HG03442 (cell line): ENCODE measurements around the gene GABRD.
A peak's percentile ranks its signal among the peaks of the same experiment; 100 is the strongest.

Experiments used
- ATAC-seq: cut with Tn5 transposase; IDR thresholded peaks from one replicate; pipeline ENCODE4 v1.9.1; 2021; ENCODE audit warnings: mild to moderate bottlenecking, moderate library complexity; ENCODE audit not compliant: unreplicated experiment

The GABRD gene

DNA sequence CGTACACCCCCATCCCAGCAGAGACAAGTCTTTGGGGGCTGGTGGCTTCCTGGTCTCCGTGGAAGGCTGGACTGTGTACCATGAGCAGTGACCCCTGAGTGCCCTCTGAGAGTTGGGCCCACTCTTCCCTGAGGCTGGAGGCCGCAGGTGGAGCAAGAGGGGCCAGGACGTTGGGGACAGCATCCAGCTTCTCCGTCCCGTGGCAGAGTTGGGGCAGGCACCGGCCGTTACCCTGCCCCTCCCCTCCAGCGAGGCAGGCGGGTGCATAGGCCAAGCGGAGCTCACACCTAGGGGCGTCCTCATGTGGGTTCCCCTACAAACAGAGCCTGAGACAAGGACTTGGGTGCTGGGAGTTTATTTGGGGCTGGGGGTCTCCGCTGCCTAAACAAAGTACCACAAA is 14.0 kb downstream of the GABRD start:
- ATAC-seq: no peak

DNA sequence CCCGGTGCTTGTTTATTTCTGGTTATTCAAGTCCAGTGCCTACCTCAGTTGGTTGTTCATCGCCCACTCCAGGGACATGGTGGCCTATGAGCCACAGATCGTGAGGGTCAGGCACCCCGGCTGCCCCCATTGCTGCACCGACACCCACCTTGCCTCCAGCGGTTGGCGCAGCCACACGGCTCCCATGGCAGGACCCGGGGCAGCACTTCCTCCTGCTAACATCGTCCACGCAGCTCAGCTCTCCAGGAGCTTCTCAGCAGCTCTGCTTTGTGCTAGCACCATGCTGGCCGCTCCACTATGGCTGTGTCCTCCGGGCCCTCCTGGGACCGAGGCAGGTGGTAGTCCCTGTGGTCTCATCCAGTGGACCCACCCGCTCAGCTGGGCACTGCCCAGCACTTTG is 17.1 kb downstream of the GABRD start:
- ATAC-seq: no peak

DNA sequence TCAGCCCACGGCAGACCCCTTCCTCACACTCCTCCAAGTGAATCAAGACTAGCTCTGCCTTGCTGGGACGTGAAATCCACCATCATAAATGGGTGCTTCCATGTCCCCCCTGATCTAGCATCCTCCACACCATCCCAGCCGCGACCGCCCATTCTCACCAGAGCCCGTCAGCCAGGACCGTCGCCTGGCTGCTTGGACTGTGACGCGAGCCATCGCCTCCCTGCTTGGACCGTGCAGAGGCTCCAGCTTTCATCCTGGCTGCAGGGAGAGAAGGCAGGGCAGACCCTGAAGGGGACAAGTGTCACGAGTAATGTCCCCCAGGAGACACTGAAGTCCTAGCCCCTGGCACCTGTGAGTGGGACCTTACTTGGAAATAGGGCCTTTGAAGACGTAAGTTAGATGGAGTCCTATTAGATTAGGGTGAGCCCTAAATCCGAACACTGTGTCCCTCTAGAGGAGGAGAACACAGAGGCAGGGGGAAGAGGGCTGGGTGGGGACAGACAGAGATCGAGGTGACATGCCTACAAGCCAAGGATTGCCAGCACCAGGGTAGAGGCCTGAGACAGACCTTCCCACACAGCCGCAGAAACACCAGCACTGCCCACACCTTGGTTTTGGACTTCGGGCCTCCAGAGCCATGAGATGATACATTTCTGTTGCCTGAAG is 18.3 kb downstream of the GABRD start:
- no peak for ATAC-seq

DNA sequence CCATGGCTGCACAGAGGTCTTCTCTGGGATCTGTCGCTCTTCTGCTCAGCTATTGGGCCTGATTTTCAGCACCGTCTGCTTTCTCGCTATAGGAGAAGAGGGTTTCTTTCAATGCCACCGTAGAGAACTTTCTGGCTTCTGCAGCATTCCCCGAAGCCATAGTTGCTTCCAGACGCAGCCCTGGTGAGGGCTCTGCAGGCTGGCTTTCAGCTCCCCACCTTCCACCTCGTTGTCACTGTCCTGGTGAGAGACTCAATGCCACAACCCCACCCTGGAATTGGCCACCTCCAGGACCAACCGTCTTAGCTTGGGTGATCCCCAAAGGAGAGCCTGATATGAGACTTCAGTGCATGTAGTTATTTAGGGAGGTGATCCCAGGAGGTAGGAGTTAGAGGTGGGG is 19.1 kb downstream of the GABRD start:
- no peak for ATAC-seq

DNA sequence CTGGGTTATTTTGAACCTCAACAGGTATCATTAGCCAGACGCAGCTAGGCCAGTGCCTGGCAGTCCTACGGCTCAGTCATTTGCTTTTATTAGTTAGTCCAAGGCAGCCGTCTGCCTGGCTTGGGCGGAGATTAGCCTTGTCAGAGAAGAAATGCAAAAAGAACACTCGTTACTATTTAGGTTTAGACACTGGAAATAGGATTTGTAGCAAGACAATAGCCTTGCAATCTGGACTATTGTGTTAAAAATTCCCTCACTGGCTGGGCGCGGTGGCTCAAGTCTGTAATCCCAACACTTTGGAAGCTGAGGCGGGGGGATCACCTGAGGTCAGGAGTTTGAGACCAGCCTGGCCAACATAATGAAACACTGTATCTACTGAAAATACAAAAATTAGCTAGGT is 20.1 kb downstream of the GABRD start:
- ATAC-seq: no peak

DNA sequence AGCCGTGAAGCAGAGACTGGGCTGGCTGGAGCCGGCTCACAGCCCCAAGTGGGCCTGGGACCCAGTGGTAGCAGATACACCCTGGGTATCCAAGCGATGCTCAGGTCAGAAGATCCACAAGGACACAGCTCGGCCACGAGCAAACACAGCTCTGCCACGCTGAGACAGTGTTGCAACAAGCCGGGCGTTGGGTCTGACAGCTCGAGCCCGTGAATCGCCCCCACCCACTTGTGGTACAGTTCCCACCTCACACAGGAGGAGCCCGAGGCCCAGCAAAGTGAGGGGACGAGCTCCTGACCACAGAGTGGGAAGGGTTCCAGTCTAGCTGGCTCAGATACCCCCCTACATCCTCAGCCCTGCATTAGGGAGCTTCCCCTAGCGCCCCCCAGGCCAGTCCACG is 22.2 kb downstream of the GABRD start:
- no peak for ATAC-seq

DNA sequence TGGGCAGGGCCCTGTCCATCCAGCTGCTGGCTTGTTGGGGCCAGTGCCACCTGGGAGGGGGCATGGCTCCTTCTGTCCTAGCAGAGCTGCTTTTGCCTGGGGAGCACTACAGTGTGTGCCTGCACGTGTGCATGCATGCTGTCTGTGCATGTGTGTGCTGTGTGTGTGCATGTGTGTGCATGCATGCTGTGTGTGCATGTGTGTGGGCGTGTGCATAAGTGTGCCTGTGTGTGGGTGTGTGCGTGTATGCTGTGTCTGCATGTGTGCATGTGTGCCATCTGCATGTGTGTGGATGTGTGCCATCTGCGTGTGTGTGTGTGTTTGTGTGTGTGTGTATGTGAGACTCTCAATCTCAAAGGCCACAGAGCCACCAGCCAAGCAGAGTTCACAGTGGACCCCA is 22.7 kb downstream of the GABRD start:
- no peak for ATAC-seq

DNA sequence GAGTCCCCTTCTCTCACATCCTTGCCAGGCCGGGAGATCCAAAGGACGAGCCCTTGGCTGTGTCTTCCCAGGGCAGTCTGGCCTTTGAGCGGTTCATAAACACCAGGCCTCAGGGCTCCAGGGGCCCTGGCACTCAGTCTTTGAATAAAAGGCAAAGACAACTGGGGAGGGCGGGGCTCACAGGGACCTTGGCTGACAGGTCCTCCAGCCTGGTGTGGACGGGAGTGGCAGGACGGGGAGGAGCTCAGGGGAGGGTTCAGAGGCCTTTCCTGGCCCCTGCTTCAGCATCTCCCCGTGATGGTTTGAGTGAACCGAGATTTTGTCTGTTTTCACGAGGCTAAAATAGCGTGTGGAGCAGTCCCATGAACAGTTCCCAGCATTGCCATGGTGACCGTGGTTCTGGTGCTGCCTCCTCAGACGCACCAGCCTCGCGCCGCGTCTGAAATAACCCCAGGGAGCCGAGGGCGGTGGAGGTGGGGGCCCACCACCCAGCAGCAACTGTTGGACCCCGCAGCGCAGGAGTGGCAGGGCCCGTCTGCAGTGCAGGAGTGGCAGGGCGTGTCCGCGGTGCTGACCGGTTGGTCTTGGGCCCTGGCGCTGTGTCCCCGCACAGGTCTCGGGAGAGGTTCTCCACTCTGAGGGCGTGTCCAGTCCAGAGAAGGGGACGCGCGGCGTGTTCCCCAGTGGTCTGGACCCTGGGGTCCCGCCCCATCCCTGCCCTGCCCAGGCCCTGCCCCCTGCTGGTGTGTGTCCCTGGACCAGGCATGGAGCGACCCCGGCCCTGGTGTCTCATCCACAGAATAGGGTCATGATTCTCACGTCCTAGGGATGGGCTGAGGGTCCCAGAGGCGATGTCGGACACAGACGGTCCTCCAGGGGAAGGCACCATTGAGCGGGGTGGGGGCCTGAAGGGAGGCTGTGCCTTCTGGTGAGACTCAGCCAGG is 24.0 kb downstream of the GABRD start:
- no peak for ATAC-seq

DNA sequence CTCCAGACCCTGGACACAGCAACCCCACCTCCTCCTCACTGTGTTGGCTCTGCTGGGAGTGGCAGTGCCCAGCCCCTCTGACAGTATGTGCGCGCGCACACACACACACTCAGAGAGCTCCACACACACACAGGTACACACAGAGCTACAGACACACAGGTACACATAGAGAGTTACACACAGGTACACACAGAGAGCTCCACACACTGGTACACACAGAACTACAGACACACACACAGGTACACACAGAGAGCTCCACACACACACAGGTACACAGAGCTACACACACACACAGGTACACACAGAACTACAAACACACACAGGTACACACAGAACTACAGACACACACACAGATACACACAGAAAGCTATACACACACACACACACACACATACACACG is 24.7 kb downstream of the GABRD start:
- no peak for ATAC-seq

DNA sequence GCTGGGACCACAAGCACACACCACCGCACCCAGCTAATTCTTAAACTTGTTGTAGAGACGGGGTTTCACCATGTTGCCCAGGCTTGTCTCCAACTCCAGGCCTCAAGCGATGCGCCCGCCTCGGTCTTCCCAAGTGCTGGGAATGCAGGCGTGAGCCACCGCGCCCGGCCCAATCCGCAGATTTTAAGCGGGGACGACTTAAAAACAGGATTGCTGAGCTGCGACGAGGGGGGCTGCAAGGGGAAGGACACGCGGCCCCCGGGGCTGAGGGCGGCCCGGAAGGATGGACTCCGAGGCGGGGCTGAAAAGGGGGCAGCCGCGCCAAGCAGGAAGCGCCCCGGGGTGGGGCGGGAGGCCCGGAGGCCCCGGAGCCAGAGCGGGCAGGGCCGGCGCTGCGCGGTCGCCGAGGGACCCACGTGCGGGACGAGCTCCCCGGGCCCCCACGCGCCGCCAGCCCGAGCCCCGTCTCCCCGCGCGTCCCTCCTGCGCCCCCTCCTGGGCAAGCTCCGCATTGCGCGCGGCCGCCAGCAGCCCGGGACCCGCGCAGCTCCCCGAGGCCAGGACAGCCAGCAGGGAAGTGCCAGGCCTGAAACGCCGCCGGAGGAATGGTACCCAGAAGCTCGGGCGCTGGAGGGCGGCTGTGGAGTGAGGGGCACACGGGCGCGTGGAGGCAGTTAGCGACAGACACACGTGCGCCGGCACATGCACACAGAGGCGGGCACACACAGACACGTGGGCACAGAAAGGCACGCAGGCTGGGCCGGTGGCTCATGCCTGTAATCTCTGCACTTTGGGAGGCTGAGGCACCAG is 25.6 kb downstream of the GABRD start:
- no peak for ATAC-seq

DNA sequence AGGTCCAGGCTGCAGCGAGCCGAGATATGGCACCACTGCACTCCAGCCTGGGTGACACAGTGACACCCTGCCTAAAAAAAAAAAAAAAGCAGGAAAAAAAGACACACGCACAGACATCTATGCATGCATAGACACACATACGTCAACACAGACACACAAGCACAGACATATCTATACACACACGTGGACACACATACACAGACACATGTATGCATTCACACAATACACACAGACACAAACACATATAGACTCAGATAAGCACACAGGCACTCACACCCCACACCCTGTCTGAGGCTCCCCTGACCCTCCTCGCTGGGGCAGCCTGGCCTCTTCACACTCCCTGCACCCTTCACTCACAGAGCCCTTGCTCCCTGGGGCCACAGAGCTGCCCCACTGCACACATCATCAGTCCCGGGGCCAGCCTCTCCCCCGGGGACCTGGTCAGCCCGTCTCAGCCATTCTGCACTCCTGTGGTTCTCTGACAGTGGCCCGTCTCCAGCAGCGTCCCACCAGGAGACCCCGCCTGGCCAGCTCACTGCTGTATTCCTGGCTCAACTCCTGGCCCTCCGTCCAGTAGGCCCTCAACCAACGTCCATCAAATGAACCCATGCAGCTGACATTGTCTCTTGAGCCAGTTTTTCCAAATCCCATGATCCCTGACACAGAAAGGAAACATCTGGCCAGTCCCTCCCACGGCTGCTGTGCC is 26.5 kb downstream of the GABRD start:
- no peak for ATAC-seq

DNA sequence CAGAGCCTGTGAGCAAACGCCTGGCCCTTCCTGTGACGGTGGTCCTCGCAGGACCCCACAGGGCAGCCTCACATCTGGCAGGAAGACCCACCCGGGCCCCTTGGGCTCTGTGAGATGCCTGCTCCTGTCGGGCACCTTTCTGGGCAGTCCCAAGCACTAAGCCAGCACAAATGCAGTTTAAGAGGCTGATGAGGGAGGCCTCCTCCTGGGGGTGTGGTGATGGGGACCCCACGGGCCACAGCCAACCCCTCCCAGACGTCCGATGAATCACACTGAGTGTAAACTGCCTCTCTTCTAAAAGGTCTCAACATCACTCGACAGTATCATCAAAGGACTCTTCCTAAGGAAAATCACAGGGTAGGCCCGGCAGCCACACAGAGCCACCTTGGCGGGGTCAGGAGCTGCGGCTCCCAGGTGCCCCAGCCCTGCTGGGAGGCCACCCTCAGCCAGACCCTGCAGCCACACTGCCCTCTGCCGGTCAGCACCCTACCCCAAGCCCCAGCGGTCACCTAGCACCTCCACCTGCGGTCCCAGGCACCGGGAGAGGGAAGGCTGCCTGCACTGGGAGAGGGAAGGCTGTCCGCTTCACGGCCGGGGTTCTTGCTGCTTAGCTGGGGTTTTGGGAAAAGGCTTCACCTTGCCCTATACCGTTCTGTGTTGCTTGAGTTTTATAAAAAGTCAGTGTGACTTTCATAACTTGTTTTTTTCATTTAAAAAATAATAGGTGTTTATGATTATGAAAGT is 27.2 kb downstream of the GABRD start:
- no peak for ATAC-seq

DNA sequence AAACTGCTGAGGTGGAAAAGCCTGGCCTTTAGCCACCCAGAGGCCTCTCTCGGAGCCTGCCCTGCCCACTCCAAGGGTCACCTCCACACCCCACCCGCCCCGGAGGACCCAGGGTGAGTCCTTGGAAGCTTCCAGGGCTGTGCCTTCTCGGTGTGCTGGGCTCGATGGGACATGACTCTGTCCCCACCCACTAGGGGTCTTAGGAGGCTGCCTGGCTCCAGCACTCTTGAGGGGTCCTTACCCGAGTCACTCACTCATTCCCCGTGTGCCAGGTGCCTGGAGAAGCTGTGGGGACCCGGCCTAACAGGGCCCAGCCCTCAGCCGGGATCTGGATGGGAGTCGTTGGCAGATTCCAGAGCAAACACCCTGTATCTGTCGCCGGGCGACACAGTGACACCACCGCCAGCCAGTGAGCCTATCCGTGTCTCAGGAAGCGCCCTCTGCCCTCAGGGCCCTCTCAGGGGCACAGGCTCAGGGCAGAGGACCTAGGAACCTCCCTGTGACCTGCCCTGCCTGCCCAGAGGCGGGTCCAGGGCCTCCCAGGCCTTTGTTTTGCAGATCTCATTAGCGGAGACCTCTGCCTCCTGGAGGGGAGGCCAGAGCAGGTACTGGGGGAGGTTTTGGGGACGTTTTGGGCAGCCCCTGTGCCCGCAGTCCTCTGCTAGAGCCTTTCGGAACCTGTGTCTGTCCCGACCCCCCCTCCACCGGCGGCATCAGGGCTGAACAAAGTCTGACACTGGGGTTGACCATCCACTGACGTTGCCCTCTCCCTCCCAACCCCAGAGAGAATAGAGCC is 28.0 kb downstream of the GABRD start:
- ATAC-seq: no peak

DNA sequence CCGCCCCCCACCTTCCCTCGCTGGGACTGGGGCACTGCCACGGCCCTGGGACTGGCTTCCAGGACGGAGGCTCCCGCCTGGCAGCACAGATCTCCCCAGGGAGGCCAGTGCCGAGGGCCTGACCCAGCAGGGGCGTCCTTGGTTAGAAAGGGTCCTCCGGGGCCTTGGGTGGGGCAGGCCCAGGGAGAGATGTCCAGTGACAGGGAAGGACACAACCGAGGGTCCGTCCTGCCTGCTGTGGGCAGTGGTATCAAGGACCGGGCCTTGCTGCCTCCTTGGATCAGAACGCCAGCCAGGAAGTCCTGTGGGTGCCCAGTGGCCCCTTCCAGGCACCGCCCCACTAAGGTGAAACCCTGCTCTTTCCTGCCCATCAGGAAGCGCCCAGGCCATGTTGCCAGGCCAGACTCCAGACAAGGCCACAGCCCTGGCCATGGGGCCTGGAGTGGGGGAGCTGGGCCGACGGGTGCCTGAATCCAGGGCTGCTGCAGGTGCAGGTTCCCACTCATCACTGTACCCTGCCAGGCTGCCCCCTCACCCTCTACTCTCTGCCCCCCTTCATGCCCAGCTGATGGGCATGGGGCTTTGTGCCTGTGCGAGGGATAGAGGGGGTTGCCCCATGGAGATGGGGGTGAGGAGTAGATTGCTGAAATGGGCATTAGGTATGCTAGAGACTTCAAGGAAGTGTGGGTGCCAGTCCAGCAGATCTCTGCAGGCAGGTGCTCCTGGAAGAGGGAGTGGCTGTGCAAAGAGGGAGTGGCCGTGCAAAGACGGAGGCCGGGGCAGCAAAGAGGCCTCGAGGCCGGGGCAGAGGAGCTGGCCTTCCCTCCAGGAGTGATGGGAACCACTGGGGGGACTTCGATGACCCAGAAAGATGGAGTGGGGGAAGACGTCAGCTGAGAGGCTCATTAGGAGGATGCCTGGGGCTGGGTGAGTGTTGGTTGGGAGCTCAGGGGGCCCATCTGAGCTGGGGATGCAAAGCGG is 28.9 kb downstream of the GABRD start:
- ATAC-seq: no peak

DNA sequence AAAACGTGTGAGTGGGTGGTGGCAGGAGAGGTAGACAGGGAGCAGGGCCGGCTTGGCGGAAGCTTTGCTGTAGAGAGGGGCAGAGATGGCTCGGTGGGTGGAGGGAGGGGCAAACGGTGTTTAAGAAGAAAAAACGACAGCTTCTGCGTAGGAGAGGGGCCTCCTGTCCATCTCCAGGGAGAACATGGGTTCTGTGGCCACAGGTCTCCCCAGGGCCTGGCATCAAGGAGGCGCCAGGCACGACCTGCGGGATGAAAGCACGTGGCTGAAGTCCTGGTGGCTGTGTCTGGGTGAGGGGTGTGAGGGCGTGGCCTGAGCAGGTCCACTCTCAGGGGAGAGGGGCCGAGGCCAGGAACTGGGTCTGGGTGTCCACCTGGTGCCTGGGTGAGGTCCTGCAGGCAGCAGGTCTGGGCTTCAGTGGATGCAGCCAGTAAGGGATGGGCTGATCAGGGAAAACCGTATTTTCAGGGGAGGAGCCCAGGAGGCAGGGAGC is 30.1 kb downstream of the GABRD start:
- ATAC-seq: no peak

DNA sequence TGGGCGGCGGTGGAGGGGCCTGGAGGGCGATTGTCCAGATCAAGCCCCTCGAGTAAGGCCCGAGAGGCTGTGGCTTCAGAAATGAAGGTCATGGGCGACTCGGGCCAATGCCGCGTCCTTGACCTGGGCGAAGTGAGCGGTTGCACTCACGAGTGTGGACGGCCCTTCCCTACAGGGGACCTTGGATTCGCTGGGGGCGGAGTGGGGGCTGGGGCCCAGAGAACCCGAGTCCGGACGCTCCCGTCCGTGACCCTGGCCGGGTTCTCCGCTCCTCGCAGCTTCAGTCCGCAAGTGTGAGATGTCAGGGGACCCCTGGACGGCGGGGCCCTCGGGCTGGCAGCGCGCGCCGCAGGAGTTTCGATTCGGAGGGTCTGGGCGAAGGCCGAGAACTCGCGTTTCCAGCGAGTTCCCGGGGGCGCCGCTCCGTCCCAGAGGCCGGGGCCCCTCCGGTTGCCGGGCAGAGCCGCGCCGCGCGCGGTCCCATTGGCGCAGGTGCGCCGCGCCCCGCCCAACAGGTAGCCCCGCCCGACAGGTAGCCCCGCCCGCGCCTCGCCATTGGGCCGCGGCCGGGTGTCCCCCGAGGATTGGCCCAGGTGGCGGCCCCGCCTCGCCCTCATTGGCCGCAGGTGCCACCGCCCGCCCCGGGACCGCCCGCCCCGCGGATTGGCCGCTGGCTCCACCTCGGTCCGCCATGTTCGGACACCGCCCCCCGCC is 30.7 kb downstream of the GABRD start, which contains the start of gene PRKCZ:
Gene PRKCZ (plus strand): TSS at position 694 of the 714 bp plus-strand sequence. CDS start 220 bp downstream, outside the sequence.
- ATAC-seq: peak; percentile 76

DNA sequence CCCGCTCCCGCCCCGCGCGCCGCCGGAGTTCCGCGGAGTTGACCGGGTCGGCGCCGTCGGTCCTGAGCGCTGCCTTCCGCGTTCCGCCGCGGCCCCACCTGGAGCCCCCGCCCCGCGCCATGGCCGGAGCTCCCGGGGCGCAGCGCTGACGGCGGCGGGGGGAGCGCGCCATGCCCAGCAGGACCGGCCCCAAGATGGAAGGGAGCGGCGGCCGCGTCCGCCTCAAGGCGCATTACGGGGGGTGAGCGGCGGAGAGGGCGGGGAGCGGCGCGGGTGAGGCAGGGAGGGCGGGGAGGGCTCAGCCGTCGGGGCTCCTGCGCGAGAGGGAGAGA is 31.3 kb downstream of the GABRD start:
- ATAC-seq: no peak
